OCI-LY3 (cell line): ENCODE results near the gene LTBP3.

Experiments used
- EZH2phosphoT487 ChIP-seq: fragments of 200-600 bp; shearing (Covaris generic); IDR thresholded peaks from 2 replicates; pipeline ENCODE4 v1.6.1; 2018; ENCODE audit warnings: antibody characterized with exemption, mixed run types, low read depth
- TF ChIP-seq, protein P1 (sequence below): fragments of 200-600, 300-600 bp; sonication (generic); IDR thresholded peaks from 2 replicates; pipeline ENCODE4 v1.5.1; 2014; ENCODE audit warnings: antibody characterized with exemption, low read length, low read depth

GRCh38 chr11:65502555-65503367 lies 55.4 kb downstream of the LTBP3 start:
- TF ChIP-seq, protein P1, sequence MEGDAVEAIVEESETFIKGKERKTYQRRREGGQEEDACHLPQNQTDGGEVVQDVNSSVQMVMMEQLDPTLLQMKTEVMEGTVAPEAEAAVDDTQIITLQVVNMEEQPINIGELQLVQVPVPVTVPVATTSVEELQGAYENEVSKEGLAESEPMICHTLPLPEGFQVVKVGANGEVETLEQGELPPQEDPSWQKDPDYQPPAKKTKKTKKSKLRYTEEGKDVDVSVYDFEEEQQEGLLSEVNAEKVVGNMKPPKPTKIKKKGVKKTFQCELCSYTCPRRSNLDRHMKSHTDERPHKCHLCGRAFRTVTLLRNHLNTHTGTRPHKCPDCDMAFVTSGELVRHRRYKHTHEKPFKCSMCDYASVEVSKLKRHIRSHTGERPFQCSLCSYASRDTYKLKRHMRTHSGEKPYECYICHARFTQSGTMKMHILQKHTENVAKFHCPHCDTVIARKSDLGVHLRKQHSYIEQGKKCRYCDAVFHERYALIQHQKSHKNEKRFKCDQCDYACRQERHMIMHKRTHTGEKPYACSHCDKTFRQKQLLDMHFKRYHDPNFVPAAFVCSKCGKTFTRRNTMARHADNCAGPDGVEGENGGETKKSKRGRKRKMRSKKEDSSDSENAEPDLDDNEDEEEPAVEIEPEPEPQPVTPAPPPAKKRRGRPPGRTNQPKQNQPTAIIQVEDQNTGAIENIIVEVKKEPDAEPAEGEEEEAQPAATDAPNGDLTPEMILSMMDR: no peak
- TF ChIP-seq EZH2phosphoT487: no peak
